Peyer's patch (tissue), 4 donors: ENCODE measurements around the gene CNTN3.

Experiments
- POLR2A ChIP-seq, 2 donors: fragments of 450-650 bp; IDR thresholded peaks; one replicate each; pipeline ENCODE4 v1.5.1; 2017; ENCODE audit warnings: antibody characterized with exemption in 2 of 2, mild to moderate bottlenecking in 2 of 2, moderate library complexity in 2 of 2
- TF ChIP-seq, protein P1 (sequence below), 6 experiments: fragments of 450-650 bp in 4 of 6; fragments of 200-600 bp in 2 of 6; sonication (generic) in 1 of 6; IDR thresholded peaks; one replicate each; pipeline ENCODE4 v1.5.1; 2017 to 2019; ENCODE audit warnings: antibody characterized with exemption in 6 of 6, mild to moderate bottlenecking in 3 of 6, moderate library complexity in 1 of 6

DNA sequence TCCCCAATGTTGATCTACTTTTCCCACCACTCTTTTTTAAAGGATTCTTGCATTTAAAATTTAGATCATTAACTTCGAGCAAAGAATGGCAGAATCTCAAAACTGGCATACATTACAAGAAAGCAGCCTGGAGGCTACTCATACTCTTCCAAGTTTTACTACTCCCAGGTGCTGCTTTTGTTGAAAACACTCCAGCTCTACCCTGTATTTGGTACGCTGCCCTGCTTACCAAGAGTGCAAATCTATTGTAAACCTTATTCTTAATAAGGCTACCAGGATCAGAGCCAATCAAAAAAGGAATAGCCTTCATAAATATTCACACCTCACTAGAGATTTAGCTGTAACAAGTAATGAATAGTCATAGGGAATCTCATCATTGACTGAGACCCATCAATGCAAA is 11.6 kb upstream of the CNTN3 start:
- no peak for TF ChIP-seq POLR2A (IDR thresholded peaks at IDR 0.05)
- TF ChIP-seq, protein P1, sequence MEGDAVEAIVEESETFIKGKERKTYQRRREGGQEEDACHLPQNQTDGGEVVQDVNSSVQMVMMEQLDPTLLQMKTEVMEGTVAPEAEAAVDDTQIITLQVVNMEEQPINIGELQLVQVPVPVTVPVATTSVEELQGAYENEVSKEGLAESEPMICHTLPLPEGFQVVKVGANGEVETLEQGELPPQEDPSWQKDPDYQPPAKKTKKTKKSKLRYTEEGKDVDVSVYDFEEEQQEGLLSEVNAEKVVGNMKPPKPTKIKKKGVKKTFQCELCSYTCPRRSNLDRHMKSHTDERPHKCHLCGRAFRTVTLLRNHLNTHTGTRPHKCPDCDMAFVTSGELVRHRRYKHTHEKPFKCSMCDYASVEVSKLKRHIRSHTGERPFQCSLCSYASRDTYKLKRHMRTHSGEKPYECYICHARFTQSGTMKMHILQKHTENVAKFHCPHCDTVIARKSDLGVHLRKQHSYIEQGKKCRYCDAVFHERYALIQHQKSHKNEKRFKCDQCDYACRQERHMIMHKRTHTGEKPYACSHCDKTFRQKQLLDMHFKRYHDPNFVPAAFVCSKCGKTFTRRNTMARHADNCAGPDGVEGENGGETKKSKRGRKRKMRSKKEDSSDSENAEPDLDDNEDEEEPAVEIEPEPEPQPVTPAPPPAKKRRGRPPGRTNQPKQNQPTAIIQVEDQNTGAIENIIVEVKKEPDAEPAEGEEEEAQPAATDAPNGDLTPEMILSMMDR (IDR thresholded peaks at IDR 0.05) = no peak
